GM23248 (cell line): ENCODE measurements around the gene PC.

ENCODE experiments used
- EZH2 ChIP-seq: fragments of 200-600 bp; sonication (generic); IDR thresholded peaks from 2 replicates; pipeline ENCODE4 v1.6.1; 2018; ENCODE audit warnings: antibody characterized with exemption, mild to moderate bottlenecking; ENCODE audit not compliant: insufficient read depth, poor library complexity, severe bottlenecking
- EZH2phosphoT487 ChIP-seq: fragments of 200-600 bp; sonication (generic); IDR thresholded peaks from 2 replicates; pipeline ENCODE4 v1.6.1; 2018; ENCODE audit warnings: antibody characterized with exemption, moderate library complexity, mild to moderate bottlenecking, low read depth; ENCODE audit not compliant: insufficient read depth

- TF ChIP-seq EZH2: no peak
- TF ChIP-seq EZH2phosphoT487: no peak
These were observed 17.3 kb upstream of the PC start for GRCh38 chr11:66975405-66976027.
